H9 (cell line): Measurements from ENCODE around the gene RAP1GAP2. TPM values are rescaled to one million over a fixed set of nuclear protein-coding genes. Genes with fewer than 3 reads are reported as not detected.

Experiments used
- DNase-seq: peaks from one replicate; pipeline ENCODE4 v3.0.0-alpha.2; 2017
- H2AFZ ChIP-seq: one replicate; pipeline ENCODE4 v1.6.1; 2013; ENCODE audit warnings: mild to moderate bottlenecking, low read length, control low read depth, moderate library complexity
- H2AK5ac ChIP-seq: 2 replicates; pipeline ENCODE4 v1.6.1; 2013; ENCODE audit warnings: low read length, control low read depth, mixed read lengths; ENCODE audit not compliant: insufficient read length
- H2BK120ac ChIP-seq: one replicate; pipeline ENCODE4 v1.6.1; 2013; ENCODE audit warnings: low read depth, mild to moderate bottlenecking, low read length, control low read depth, inconsistent platforms; ENCODE audit not compliant: poor library complexity, severe bottlenecking
- H2BK12ac ChIP-seq: 2 replicates; pipeline ENCODE4 v1.6.1; 2013; ENCODE audit warnings: low read length, control low read depth, mixed read lengths, low read depth; ENCODE audit not compliant: insufficient read length
- H2BK15ac ChIP-seq: 2 replicates; pipeline ENCODE4 v1.6.1; 2013; ENCODE audit warnings: low read depth, low read length, control low read depth
- H2BK20ac ChIP-seq: one replicate; pipeline ENCODE4 v1.6.1; 2013; ENCODE audit warnings: low read depth, mild to moderate bottlenecking, low read length, control low read depth, inconsistent platforms; ENCODE audit not compliant: poor library complexity, severe bottlenecking
- H2BK5ac ChIP-seq: 2 replicates; pipeline ENCODE4 v1.6.1; 2013; ENCODE audit warnings: low read length, control low read depth, mixed read lengths; ENCODE audit not compliant: insufficient read length
- H3K14ac ChIP-seq: 2 replicates; pipeline ENCODE4 v1.6.1; 2013; ENCODE audit warnings: low read length, control low read depth; ENCODE audit not compliant: insufficient read depth
- H3K18ac ChIP-seq: 2 replicates; pipeline ENCODE4 v1.6.1; 2013; ENCODE audit warnings: low read depth, mild to moderate bottlenecking, mixed read lengths, low read length, control low read depth; ENCODE audit not compliant: insufficient read length
- H3K23ac ChIP-seq: 2 replicates; pipeline ENCODE4 v1.6.1; 2013; ENCODE audit warnings: low read length, control low read depth, mixed read lengths, low read depth; ENCODE audit not compliant: insufficient read length
- H3K23me2 ChIP-seq: 2 replicates; pipeline ENCODE4 v1.6.1; 2013; ENCODE audit warnings: low read depth, mild to moderate bottlenecking, mixed read lengths, low read length, control low read depth; ENCODE audit not compliant: insufficient read length, poor library complexity, severe bottlenecking
- H3K27ac ChIP-seq: 2 replicates; pipeline ENCODE4 v1.5.1; 2013; ENCODE audit warnings: low read length, control low read depth, mixed read lengths, low read depth; ENCODE audit not compliant: insufficient read length
- H3K27me3 ChIP-seq: 2 replicates; pipeline ENCODE4 v1.6.1; 2013; ENCODE audit warnings: low read length, control low read depth, inconsistent platforms; ENCODE audit not compliant: insufficient read depth
- H3K4ac ChIP-seq: 2 replicates; pipeline ENCODE4 v1.6.1; 2013; ENCODE audit warnings: low read depth, mild to moderate bottlenecking, control low read depth, inconsistent platforms, low read length, moderate library complexity
- H3K4me1 ChIP-seq: 2 replicates; pipeline ENCODE4 v1.6.1; 2013; ENCODE audit warnings: low read length, control low read depth, inconsistent platforms; ENCODE audit not compliant: insufficient read depth
- H3K4me2 ChIP-seq: 2 replicates; pipeline ENCODE4 v1.6.1; 2013; ENCODE audit warnings: low read length, control low read depth, mixed read lengths; ENCODE audit not compliant: insufficient read length, insufficient read depth
- H3K56ac ChIP-seq: 2 replicates; pipeline ENCODE4 v1.6.1; 2013; ENCODE audit warnings: low read depth, mild to moderate bottlenecking, mixed read lengths, low read length, control low read depth; ENCODE audit not compliant: insufficient read length
- H3K79me1 ChIP-seq: 2 replicates; pipeline ENCODE4 v1.6.1; 2013; ENCODE audit warnings: low read depth, mild to moderate bottlenecking, moderate library complexity, low read length, control low read depth, inconsistent platforms; ENCODE audit not compliant: insufficient read depth, poor library complexity, severe bottlenecking
- H3K79me2 ChIP-seq: 2 replicates; pipeline ENCODE4 v1.6.1; 2013; ENCODE audit warnings: low read length, control low read depth, inconsistent platforms; ENCODE audit not compliant: insufficient read depth
- H3K9ac ChIP-seq: 2 replicates; pipeline ENCODE4 v1.6.1; 2013; ENCODE audit warnings: low read length, control low read depth, mixed read lengths; ENCODE audit not compliant: insufficient read length; ENCODE audit errors: extremely low read depth
- H3K9me3 ChIP-seq: one replicate; pipeline ENCODE4 v1.6.1; 2013; ENCODE audit warnings: low read depth, low read length, inconsistent platforms; ENCODE audit not compliant: control insufficient read depth
- H3T11ph ChIP-seq: one replicate; pipeline ENCODE4 v1.6.1; 2013; ENCODE audit warnings: mild to moderate bottlenecking, low read length, control low read depth, inconsistent platforms
- H4K20me1 ChIP-seq: one replicate; pipeline ENCODE4 v1.6.1; 2013; ENCODE audit not compliant: control insufficient read depth, insufficient read length, insufficient read depth
- H4K5ac ChIP-seq: 2 replicates; pipeline ENCODE4 v1.6.1; 2013; ENCODE audit warnings: low read depth, mild to moderate bottlenecking, mixed read lengths, low read length, control low read depth; ENCODE audit not compliant: insufficient read length
- H4K8ac ChIP-seq: replicated peaks from 2 replicates; pipeline ENCODE4 v1.6.1; 2013; ENCODE audit warnings: low read length, control low read depth, mixed read lengths, low read depth; ENCODE audit not compliant: insufficient read length
- H4K91ac ChIP-seq: 2 replicates; pipeline ENCODE4 v1.6.1; 2013; ENCODE audit warnings: low read depth, mild to moderate bottlenecking, moderate library complexity, mixed read lengths, low read length, control low read depth; ENCODE audit not compliant: insufficient read length
- H3K27ac Mint-ChIP-seq, 3 experiments: 2 replicates in 2 of 3; 3 replicates in 1 of 3; pipeline ENCODE4 v1.8.0; 2020 to 2021; ENCODE audit warnings: mixed read lengths in 3 of 3, mild to moderate bottlenecking in 1 of 3, moderate library complexity in 1 of 3
- H3K27me3 Mint-ChIP-seq: 2 replicates; pipeline ENCODE4 v1.8.0; 2021; ENCODE audit warnings: low read depth, mild to moderate bottlenecking, moderate library complexity, mixed read lengths
- H3K36me3 Mint-ChIP-seq, 3 experiments: 2 replicates in 2 of 3; 3 replicates in 1 of 3; pipeline ENCODE4 v1.8.0; 2020 to 2021; ENCODE audit warnings: low read depth in 3 of 3, mixed read lengths in 3 of 3; ENCODE audit not compliant: insufficient read depth in 1 of 3
- H3K4me1 Mint-ChIP-seq, 2 experiments: 2 replicates each; pipeline ENCODE4 v1.8.0; 2020; ENCODE audit warnings: mixed read lengths in 2 of 2
- H3K4me3 Mint-ChIP-seq, 2 experiments: 2 replicates in 1 of 2; 3 replicates in 1 of 2; pipeline ENCODE4 v1.8.0; 2020 to 2021; ENCODE audit warnings: mild to moderate bottlenecking in 2 of 2, mixed read lengths in 2 of 2, moderate library complexity in 1 of 2
- H3K9me3 Mint-ChIP-seq, 2 experiments: 2 replicates in 1 of 2; 3 replicates in 1 of 2; pipeline ENCODE4 v1.8.0; 2020; ENCODE audit warnings: mild to moderate bottlenecking in 2 of 2, mixed read lengths in 2 of 2, moderate library complexity in 1 of 2
- CTCF ChIP-seq: fragments of 200-600 bp; sonication (generic); conservative IDR thresholded peaks from 3 replicates; pipeline ENCODE4 v1.8.0; 2021; ENCODE audit warnings: antibody characterized with exemption, mild to moderate bottlenecking
- WGBS: extraction: QIAGEN DNeasy Blood & Tissue Kit; methylation state at CpG from one replicate; pipeline ENCODE4 v1.1.7; 2013; ENCODE audit warnings: missing lambda C conversion rate, low lambda C conversion rate, mixed read lengths; ENCODE audit not compliant: insufficient read length; ENCODE audit errors: extremely low coverage; 5-methylcytosine and 5-hydroxymethylcytosine counted together
- total RNA-seq: library from RNA; stranded (reverse); gene quantifications from 2 replicates; pipeline ENCODE4 v1.2.1, GENCODE V29; 2021

RAP1GAP2 gene
- total RNA-seq, 1 experiment from 2014 or later, result 33.8 TPM

DNA sequence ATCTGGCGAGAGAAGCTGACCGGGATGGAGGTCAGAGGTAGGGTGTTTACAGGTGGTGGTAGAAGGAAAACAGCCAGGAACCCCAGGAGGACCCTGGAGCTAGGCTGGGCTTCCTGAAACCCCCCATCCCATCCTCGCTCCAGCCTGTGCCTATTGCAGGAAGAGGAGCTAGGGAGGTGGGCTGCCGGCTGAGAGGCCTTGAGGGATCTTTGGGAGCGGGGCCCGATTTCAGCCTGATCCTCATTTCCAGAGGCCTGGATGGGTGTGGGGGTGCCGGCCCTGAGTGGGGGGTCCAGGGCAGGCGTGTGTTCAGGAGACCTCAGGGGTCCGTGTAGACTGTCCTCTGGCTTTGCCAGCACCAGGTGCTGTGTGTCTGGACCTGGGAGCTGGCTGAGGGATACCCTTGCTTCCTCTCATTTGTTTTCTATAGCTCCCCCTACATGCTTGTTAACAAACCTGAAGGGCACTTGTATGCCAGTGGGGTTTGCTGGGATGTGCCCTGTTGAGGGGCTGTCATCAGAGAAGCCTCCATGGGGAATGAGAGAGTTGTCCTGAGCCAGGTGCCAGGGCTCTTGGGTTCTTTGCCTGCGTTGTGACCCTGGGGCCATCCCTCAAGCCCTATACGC lies 18.9 kb upstream of the RAP1GAP2 start:
- Histone ChIP-seq H2BK15ac (no peak overlapping the region), H3K4me1 (no peaks in the 10 kb centered on the region), H3K27me3 (no peaks in the 10 kb centered on the region; the same call in 1 of the 2 replicates), H2AK5ac (no peak overlapping the region), H3K9me3 (no peaks in the 10 kb centered on the region), H2BK20ac (no peak overlapping the region), H3K79me1 (no peaks in the 10 kb centered on the region), H2AFZ (no peak overlapping the region), H3K18ac (no peak overlapping the region), H3K79me2 (no peaks in the 10 kb centered on the region), H4K20me1 (no peaks in the 10 kb centered on the region), H3K56ac (no peak overlapping the region), H3T11ph (no peak overlapping the region), H3K27ac (no peak overlapping the region), H2BK12ac (no peak overlapping the region), H3K23me2 (peaks cover 8% of the 10 kb centered on the region), H3K4me2 (peak overlapping the region; percentile 98), H3K14ac (no peak overlapping the region; the same call in 1 of the 2 replicates), H4K91ac (no peak overlapping the region), H3K23ac (no peak overlapping the region), H2BK5ac (no peak overlapping the region), H4K5ac (no peak overlapping the region), H3K9ac (peak overlapping the region; percentile 59), H4K8ac (no peak overlapping the region), H3K4ac (no peak overlapping the region), H2BK120ac (no peak overlapping the region)
- Mint-ChIP-seq H3K9me3 (no peaks in the 10 kb centered on the region; a peak in 1 of 5 replicates), H3K4me3 (peak overlapping the region; percentile 80 to 91), H3K4me1 (peaks cover 10 to 20% of the 10 kb centered on the region in 2 experiments; a peak in 3 of 4 replicates), H3K27ac (peak overlapping the region in 1 of 3 experiments; percentile 59; a peak in 2 of 7 replicates), H3K27me3 (peaks cover 36% of the 10 kb centered on the region), H3K36me3 (no peaks in the 10 kb centered on the region; a peak in 1 of 7 replicates)
- DNase-seq, result peak; percentile 69
- no CpG with 5 or more reads among the region's 11 CpGs for WGBS
- TF ChIP-seq CTCF, result peak; percentile 37; the same call in 2 of the 3 replicates
